ENCODE data around the gene PHF13. TPM values are rescaled to one million over a fixed set of nuclear protein-coding genes. Genes with fewer than 3 reads are reported as not detected.

PHF13 gene
- total and polyA plus RNA-seq, 9 of the 15 experiments (the other 6 are each of a cell fraction or from before 2014, with no cell fraction given) = 1.8 to 36.1 (median 11.7) TPM

DNA sequence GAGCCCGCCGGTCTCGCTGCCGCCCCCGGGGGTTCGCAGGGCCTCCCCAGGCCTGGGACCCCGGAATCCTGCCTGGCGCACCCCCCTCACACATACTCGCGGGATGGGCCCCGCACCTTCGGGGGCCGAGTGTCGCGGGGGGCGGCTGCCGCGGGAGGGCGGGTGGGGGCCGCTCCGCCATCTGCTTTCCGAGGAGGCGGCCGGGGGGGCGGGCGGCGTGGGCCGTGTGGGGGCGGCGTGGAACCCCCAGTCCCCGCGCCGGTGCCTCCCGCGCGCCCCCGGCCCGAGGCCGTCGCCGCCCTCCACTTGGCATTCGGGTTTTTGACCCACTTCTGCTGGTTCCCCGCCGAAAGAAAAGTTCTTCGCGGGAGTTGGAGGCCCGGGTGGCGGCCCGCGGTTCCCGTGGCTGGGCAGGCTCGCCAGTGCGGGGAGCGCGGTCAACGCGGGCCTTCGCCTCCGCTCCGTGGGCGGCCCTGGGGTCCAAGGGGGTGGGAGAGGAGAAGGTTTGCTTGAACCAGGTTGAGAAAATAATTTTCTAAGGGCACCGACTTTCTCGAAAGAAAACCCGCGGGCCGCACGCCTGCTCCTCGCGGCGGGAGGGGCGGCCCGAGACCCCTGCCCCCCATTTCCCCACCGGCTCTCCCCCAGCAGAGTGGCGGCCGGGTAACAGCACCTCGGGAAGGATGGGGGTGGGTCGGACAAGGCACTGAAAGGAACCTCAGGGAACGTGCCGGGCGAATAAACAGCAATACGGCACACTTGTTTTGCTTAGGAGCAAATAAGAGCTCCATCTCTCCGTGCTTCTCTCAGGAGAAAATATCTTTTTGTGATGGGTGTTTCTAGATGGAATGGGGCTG lies 1.6 kb downstream of the PHF13 start (continued):
- TF ChIP-seq, protein P1, sequence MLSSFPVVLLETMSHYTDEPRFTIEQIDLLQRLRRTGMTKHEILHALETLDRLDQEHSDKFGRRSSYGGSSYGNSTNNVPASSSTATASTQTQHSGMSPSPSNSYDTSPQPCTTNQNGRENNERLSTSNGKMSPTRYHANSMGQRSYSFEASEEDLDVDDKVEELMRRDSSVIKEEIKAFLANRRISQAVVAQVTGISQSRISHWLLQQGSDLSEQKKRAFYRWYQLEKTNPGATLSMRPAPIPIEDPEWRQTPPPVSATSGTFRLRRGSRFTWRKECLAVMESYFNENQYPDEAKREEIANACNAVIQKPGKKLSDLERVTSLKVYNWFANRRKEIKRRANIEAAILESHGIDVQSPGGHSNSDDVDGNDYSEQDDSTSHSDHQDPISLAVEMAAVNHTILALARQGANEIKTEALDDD (IDR thresholded peaks at IDR 0.05) = no peak
- TF ChIP-seq SAFB (IDR thresholded peaks at IDR 0.05; ENCODE audit: borderline replicate concordance, low read depth, low read length) (peak; percentile 50; the same call in 1 of the 2 replicates), KDM4B (IDR thresholded peaks at IDR 0.05; ENCODE audit: borderline replicate concordance in 2 of 2, low read depth in 1 of 2) (no peak), NR2C1 (IDR thresholded peaks at IDR 0.05) (no peak), NR2C1 (tag; IDR thresholded peaks at IDR 0.05) (no peak), MED1 (CRISPR knock-in tag; IDR thresholded peaks at IDR 0.05; ENCODE audit: borderline replicate concordance) (no peak), ZNF75A (CRISPR knock-in tag; IDR thresholded peaks at IDR 0.05) (no peak), NFIX (CRISPR knock-in tag; IDR thresholded peaks at IDR 0.05; ENCODE audit: low read depth) (no peak), SAFB2 (IDR thresholded peaks at IDR 0.05; ENCODE audit: borderline replicate concordance, low read depth, low read length, severe bottlenecking) (no peak), GTF2E2 (tag; IDR thresholded peaks at IDR 0.05) (no peak), KLF10 (CRISPR knock-in tag; IDR thresholded peaks at IDR 0.05) (no peak), PHB2 (IDR thresholded peaks at IDR 0.05; ENCODE audit: low read depth) (no peak), ZNF561 (CRISPR knock-in tag; conservative IDR thresholded peaks at IDR 0.05) (no peak)
- TF ChIP-seq, protein P2, sequence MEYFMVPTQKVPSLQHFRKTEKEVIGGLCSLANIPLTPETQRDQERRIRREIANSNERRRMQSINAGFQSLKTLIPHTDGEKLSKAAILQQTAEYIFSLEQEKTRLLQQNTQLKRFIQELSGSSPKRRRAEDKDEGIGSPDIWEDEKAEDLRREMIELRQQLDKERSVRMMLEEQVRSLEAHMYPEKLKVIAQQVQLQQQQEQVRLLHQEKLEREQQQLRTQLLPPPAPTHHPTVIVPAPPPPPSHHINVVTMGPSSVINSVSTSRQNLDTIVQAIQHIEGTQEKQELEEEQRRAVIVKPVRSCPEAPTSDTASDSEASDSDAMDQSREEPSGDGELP (CRISPR knock-in tag; IDR thresholded peaks at IDR 0.05; ENCODE audit: borderline replicate concordance) = no peak; the same call in 1 of the 2 replicates
- TF ChIP-seq, protein P3, sequence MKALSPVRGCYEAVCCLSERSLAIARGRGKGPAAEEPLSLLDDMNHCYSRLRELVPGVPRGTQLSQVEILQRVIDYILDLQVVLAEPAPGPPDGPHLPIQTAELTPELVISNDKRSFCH (CRISPR knock-in tag; IDR thresholded peaks at IDR 0.05) = no peak
- TF ChIP-seq, protein P3 (tag; IDR thresholded peaks at IDR 0.05) = no peak
- TF ChIP-seq, protein P4, sequence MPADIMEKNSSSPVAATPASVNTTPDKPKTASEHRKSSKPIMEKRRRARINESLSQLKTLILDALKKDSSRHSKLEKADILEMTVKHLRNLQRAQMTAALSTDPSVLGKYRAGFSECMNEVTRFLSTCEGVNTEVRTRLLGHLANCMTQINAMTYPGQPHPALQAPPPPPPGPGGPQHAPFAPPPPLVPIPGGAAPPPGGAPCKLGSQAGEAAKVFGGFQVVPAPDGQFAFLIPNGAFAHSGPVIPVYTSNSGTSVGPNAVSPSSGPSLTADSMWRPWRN (IDR thresholded peaks at IDR 0.05; ENCODE audit: low read depth) = no peak
- TF ChIP-seq, protein P5, sequence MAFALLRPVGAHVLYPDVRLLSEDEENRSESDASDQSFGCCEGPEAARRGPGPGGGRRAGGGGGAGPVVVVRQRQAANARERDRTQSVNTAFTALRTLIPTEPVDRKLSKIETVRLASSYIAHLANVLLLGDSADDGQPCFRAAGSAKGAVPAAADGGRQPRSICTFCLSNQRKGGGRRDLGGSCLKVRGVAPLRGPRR (CRISPR knock-in tag; IDR thresholded peaks at IDR 0.05) = no peak
- TF ChIP-seq, protein P6, sequence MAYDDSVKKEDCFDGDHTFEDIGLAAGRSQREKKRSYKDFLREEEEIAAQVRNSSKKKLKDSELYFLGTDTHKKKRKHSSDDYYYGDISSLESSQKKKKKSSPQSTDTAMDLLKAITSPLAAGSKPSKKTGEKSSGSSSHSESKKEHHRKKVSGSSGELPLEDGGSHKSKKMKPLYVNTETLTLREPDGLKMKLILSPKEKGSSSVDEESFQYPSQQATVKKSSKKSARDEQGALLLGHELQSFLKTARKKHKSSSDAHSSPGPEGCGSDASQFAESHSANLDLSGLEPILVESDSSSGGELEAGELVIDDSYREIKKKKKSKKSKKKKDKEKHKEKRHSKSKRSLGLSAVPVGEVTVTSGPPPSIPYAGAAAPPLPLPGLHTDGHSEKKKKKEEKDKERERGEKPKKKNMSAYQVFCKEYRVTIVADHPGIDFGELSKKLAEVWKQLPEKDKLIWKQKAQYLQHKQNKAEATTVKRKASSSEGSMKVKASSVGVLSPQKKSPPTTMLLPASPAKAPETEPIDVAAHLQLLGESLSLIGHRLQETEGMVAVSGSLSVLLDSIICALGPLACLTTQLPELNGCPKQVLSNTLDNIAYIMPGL (CRISPR knock-in tag; IDR thresholded peaks at IDR 0.05) = no peak
- TF ChIP-seq, protein P7, sequence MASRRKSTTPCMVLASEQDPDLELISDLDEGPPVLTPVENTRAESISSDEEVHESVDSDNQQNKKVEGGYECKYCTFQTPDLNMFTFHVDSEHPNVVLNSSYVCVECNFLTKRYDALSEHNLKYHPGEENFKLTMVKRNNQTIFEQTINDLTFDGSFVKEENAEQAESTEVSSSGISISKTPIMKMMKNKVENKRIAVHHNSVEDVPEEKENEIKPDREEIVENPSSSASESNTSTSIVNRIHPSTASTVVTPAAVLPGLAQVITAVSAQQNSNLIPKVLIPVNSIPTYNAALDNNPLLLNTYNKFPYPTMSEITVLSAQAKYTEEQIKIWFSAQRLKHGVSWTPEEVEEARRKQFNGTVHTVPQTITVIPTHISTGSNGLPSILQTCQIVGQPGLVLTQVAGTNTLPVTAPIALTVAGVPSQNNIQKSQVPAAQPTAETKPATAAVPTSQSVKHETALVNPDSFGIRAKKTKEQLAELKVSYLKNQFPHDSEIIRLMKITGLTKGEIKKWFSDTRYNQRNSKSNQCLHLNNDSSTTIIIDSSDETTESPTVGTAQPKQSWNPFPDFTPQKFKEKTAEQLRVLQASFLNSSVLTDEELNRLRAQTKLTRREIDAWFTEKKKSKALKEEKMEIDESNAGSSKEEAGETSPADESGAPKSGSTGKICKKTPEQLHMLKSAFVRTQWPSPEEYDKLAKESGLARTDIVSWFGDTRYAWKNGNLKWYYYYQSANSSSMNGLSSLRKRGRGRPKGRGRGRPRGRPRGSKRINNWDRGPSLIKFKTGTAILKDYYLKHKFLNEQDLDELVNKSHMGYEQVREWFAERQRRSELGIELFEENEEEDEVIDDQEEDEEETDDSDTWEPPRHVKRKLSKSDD (conservative IDR thresholded peaks at IDR 0.05; ENCODE audit: low read length) = no peak

Measured in K562 (cell line).